ENCODE results near the gene RPS6KA2.

The RPS6KA2 gene

DNA sequence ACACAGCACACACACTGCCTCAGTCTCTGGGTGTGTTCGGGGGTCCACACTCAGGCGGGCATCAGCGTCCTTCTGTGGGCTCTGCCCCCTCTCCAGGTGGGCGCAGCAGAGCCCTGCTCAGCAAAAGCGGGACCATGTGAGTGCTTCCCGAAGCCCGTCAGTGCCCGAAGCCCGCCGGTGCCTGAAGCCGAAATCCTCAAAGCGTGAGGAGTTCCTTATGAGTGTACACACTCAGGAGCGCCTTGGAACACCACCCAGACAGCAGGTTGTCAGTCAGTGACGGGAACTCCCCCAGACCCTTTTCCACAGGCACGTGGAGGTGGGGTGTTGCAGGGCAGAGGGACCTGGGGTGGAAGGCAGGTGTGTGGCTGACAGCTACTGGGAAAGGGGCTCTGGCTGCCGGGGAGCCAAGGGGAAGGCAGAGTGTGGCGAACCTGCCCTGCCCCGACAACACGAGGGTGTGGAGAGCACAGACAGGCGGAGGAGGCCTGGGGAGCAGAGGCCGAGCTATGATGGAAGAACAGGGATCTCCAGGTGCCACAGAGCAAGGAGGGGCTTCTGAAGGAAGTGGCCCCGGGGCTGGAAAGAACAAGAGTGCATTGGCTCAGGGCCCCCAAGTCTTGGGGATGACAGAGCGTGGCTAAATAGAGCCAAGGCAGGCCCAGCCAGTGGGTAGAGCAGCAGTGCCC, 128.2 kb downstream of the RPS6KA2 start:
- TF ChIP-seq, protein P1, sequence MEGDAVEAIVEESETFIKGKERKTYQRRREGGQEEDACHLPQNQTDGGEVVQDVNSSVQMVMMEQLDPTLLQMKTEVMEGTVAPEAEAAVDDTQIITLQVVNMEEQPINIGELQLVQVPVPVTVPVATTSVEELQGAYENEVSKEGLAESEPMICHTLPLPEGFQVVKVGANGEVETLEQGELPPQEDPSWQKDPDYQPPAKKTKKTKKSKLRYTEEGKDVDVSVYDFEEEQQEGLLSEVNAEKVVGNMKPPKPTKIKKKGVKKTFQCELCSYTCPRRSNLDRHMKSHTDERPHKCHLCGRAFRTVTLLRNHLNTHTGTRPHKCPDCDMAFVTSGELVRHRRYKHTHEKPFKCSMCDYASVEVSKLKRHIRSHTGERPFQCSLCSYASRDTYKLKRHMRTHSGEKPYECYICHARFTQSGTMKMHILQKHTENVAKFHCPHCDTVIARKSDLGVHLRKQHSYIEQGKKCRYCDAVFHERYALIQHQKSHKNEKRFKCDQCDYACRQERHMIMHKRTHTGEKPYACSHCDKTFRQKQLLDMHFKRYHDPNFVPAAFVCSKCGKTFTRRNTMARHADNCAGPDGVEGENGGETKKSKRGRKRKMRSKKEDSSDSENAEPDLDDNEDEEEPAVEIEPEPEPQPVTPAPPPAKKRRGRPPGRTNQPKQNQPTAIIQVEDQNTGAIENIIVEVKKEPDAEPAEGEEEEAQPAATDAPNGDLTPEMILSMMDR (IDR thresholded peaks at IDR 0.05; ENCODE audit: extremely low read depth, insufficient read depth, missing control alignments) = no peak
- in situ Hi-C loops (cut with MboI; ENCODE audit: low pct_unique_long_range_greater_than_20kb, low sequenced_read_pairs, unreplicated experiment) = no loop called here
- no peak for DNase-seq (ENCODE audit: low spot score)

DNA sequence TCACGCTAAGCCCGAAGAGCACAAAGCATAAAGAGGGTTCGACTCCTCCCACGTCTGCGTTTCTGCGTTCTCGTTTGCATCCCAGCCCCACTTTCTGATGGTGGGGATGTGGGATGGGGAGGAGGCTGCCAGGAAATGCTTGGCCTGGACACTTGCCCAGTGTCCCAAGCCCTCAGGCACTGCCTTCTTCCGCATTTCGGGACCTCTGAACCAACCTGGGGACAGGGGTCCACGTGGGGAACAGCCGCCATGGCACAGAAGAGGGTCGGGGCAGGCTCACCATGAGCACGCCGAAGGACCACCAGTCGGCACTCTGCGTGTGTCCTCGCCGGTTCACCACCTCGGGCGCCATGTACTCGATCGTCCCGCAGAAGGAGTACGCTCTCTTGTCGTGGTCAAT, 128.8 kb downstream of the RPS6KA2 start:
- in situ Hi-C loops (cut with MboI; ENCODE audit: low pct_unique_long_range_greater_than_20kb, low sequenced_read_pairs, unreplicated experiment) = no loop called here

DNA sequence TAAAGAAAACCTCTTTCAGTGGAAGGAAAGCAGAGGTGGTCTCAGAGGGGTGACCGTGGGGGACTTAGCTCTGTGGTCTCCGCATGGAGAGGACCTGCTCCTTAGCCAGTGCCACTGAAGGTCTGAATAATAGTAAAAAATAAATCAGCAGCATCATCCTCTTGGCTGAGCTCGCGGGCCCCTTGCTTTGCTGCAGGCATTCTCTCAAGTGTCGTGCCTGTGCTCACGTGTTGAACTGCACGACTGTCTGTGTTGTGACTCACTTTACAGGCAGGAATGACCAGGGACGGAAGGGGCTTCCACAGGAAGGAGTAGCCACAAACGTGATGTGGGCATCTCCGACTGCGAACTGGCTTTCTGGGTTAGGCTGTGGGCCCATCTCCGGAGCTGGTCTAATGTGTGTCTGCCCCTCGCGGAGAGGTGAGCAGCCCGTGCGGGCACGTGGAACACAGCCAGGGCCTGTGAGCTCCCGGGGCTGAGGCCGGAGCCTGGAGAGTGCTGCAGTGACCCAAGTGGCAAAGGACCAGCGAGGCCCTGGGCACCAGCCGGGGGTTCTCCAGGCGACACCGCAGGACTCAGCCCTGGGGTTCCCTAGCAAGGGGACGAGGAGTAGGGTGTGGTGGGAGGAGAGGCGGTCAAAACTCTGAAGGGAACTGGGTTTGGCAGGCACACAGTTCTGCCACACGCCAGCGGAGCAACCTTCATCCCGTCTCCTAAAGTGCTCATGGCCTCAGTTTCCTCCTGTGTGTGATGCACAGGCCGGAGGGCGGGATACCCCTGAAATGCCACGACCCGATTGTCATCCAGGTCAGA, 129.8 kb downstream of the RPS6KA2 start:
- no peak for DNase-seq (ENCODE audit: low spot score)
- in situ Hi-C loops (cut with MboI; ENCODE audit: low pct_unique_long_range_greater_than_20kb, low sequenced_read_pairs, unreplicated experiment) = no loop called here
- TF ChIP-seq, protein P1 (IDR thresholded peaks at IDR 0.05; ENCODE audit: extremely low read depth, insufficient read depth, missing control alignments) = no peak

More for the DNA sequence above, 128.8 kb downstream of the RPS6KA2 start:
- TF ChIP-seq, protein P1 (IDR thresholded peaks at IDR 0.05; ENCODE audit: extremely low read depth, insufficient read depth, missing control alignments) = no peak
- DNase-seq (ENCODE audit: low spot score) = no peak

DNA sequence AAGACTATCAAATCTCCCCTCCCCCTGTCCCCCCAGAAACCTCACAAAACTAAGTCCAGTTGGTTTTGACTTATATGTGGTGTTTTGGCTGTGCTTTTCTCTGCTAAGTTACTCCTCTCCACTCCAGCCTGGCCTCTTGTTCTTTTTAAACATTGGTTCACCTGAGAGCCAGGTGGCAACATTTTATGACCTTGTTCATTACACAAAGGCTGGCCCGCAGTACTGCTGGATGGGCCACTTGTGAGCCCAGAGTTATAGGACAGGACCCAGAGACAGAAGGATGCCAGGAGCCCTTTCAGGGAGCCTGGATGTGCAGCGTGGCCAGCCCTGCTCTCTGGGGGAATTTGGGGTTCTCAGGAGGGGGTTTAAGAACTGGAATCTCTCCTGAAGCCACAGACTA, 130.6 kb downstream of the RPS6KA2 start:
- no peak for DNase-seq (ENCODE audit: low spot score)
- TF ChIP-seq, protein P1 (IDR thresholded peaks at IDR 0.05; ENCODE audit: extremely low read depth, insufficient read depth, missing control alignments) = no peak
- in situ Hi-C loops (cut with MboI; ENCODE audit: low pct_unique_long_range_greater_than_20kb, low sequenced_read_pairs, unreplicated experiment) = no loop called here

DNA sequence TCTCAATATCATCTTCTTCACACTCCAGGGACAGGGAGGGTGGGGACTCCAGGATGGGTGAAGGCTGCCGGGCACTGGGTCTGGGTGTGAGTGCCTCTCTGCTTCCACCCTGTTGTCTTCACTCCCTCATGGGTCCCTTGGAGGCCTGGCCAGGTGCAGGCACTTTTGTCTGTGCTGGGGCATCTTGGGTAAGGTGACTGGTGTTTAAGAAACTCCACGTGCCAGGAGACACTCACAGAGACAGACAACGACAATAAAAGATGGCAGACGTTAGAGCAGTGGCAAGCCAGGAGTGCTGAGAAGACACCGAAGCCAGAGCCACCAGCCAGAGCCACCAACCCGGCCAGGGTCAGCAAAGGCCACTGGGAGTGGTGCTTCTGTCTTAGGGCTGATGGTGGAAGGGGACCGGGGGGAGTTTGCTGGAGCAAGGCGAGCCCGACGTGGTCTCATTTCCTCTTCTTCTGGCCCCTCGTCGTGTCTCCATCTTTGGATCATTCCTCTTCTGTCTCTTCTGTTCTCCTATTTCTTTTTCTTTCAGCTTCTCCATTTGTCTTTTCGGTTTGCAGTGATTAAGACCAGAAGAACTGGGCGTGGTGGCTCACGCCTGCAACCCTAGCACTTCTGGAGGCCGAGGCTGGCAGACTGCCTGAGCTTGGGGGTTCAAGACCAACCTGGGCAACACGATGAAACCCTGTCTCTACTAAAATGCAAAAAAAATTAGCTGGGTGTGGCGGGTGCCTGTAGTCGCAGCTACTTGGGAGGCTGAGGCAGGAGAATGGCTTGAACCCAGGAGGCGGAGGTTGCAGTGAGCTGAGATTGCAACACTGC, 131.3 kb downstream of the RPS6KA2 start:
- no peak for DNase-seq (ENCODE audit: low spot score)
- in situ Hi-C loops (cut with MboI; ENCODE audit: low pct_unique_long_range_greater_than_20kb, low sequenced_read_pairs, unreplicated experiment) = no loop called here
- TF ChIP-seq, protein P1 (IDR thresholded peaks at IDR 0.05; ENCODE audit: extremely low read depth, insufficient read depth, missing control alignments) = no peak

DNA sequence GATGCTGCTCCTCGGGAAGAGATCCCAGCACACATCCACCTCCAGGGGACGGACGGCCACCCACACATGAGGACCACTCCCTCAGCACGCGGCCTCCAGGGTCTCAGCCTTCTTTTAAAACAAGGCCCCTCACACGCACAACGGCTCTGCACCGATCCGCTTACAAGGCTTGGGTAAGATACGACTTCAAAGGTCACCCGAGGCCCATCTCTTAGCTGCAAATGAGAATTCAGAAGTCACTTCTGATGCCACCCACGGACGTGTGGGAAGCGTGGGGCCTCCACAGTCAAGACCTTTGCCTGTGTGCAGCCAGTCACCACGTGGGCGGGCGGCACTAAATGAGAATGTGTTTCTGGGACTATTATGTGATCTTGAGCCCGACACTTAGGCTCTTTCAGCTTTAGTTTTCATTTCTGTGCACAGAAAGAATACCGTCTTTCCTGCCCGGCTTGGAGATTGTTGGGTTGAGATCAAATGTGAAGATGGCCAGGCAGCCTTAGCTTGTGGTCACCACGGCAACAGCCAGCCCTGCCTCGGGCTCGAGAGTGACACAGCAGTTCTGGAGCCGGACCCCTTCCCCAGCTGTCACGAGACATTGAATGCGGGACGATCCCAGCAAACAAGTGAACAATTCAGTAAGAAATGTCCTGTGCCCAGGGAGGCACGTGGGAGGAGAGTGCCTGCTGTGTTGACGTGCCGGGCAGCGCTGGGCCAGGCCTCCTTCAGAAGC, 132.1 kb downstream of the RPS6KA2 start:
- TF ChIP-seq, protein P1 (IDR thresholded peaks at IDR 0.05; ENCODE audit: extremely low read depth, insufficient read depth, missing control alignments) = no peak
- in situ Hi-C loops (cut with MboI; ENCODE audit: low pct_unique_long_range_greater_than_20kb, low sequenced_read_pairs, unreplicated experiment) = no loop called here

More for the DNA sequence above, 132.1 kb downstream of the RPS6KA2 start:
- DNase-seq (ENCODE audit: low spot score) = no peak

Data from GM13977 (cell line).